ENCODE results near the gene TMPRSS3. TPM values are rescaled to one million over a fixed set of nuclear protein-coding genes. Genes with fewer than 3 reads are reported as not detected.

Gene TMPRSS3
- total RNA-seq, 1 donor from 2014 or later = 14.4 TPM

GRCh38 chr21:42413500-42413899, 17.6 kb upstream of the TMPRSS3 start:
- H3K4me3 Mint-ChIP-seq (ENCODE audit: low read depth) = no peak overlapping the region
- no peaks in the 10 kb centered on the region for H3K4me1 Mint-ChIP-seq (ENCODE audit: low read depth)
- H3K36me3 Mint-ChIP-seq (ENCODE audit: insufficient read depth) = no peaks in the 10 kb centered on the region
- TF ChIP-seq, protein P1, sequence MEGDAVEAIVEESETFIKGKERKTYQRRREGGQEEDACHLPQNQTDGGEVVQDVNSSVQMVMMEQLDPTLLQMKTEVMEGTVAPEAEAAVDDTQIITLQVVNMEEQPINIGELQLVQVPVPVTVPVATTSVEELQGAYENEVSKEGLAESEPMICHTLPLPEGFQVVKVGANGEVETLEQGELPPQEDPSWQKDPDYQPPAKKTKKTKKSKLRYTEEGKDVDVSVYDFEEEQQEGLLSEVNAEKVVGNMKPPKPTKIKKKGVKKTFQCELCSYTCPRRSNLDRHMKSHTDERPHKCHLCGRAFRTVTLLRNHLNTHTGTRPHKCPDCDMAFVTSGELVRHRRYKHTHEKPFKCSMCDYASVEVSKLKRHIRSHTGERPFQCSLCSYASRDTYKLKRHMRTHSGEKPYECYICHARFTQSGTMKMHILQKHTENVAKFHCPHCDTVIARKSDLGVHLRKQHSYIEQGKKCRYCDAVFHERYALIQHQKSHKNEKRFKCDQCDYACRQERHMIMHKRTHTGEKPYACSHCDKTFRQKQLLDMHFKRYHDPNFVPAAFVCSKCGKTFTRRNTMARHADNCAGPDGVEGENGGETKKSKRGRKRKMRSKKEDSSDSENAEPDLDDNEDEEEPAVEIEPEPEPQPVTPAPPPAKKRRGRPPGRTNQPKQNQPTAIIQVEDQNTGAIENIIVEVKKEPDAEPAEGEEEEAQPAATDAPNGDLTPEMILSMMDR (IDR thresholded peaks at IDR 0.05; ENCODE audit: unreplicated experiment) = no peak
- DNase-seq (ENCODE audit: low spot score, unreplicated experiment) = no peak
- no peak overlapping the region for H3K27ac Mint-ChIP-seq
- peaks cover 14% of the 10 kb centered on the region for H3K27me3 Mint-ChIP-seq
- H3K9me3 Mint-ChIP-seq (ENCODE audit: low read depth) = no peaks in the 10 kb centered on the region

GRCh38 chr21:42413093-42413492, 17.2 kb upstream of the TMPRSS3 start:
- TF ChIP-seq, protein P1 (IDR thresholded peaks at IDR 0.05; ENCODE audit: unreplicated experiment) = no peak
- no peaks in the 10 kb centered on the region for H3K9me3 Mint-ChIP-seq (ENCODE audit: low read depth)
- DNase-seq (ENCODE audit: low spot score, unreplicated experiment) = no peak
- H3K27me3 Mint-ChIP-seq = peaks cover 14% of the 10 kb centered on the region
- H3K4me3 Mint-ChIP-seq (ENCODE audit: low read depth) = no peak overlapping the region
- H3K27ac Mint-ChIP-seq = no peak overlapping the region
- H3K36me3 Mint-ChIP-seq (ENCODE audit: insufficient read depth) = no peaks in the 10 kb centered on the region
- no peaks in the 10 kb centered on the region for H3K4me1 Mint-ChIP-seq (ENCODE audit: low read depth)

GRCh38 chr21:42412636-42412933, 16.7 kb upstream of the TMPRSS3 start:
- TF ChIP-seq, protein P1 (IDR thresholded peaks at IDR 0.05; ENCODE audit: unreplicated experiment) = no peak
- Mint-ChIP-seq H3K9me3 (ENCODE audit: low read depth) (no peaks in the 10 kb centered on the region), H3K4me1 (ENCODE audit: low read depth) (no peaks in the 10 kb centered on the region), H3K36me3 (ENCODE audit: insufficient read depth) (no peaks in the 10 kb centered on the region), H3K4me3 (ENCODE audit: low read depth) (no peak overlapping the region), H3K27ac (no peak overlapping the region), H3K27me3 (peaks cover 14% of the 10 kb centered on the region)
- DNase-seq (ENCODE audit: low spot score, unreplicated experiment) = no peak

DNA sequence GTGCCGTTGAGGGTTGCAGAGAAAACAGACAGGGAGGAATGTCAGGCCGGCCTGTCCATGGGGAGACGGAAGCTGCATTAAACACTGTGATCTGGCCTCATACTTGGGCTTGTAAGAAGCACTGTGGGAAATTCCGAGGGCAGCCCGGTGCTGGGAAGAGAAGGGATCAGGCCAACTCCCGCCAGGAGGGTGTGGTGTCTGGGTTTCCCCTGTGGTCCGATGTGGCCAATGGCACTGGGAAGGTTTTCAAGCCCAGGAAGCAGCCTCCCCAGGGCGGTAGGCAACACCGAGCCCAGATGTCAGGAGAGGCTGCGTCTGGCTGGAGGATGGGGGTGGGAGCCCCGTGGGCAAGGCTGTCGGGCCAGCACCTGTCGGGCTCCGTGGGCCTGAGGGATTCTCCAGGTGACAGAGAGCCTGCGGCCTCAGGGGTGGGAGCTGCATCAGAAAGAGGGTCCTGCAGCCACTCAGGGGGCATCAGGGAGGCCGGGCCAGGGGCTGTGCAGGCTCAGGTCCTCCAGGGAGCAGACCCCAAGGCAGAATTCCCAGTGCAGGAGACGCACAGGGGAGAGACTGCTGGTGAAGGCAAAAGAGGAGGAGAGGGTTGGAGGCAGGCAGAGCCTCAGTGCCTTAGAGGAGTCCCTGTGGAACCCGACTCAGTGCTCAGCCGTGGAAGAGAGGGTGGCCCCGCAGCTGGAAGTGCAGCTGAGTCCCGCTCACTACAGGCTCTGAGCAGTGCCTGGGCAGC, 16.2 kb upstream of the TMPRSS3 start:
- Mint-ChIP-seq H3K9me3 (ENCODE audit: low read depth) (no peaks in the 10 kb centered on the region), H3K27me3 (peaks cover 11% of the 10 kb centered on the region), H3K27ac (no peak overlapping the region), H3K4me3 (ENCODE audit: low read depth) (no peak overlapping the region), H3K4me1 (ENCODE audit: low read depth) (no peaks in the 10 kb centered on the region), H3K36me3 (ENCODE audit: insufficient read depth) (no peaks in the 10 kb centered on the region)
- no peak for DNase-seq (ENCODE audit: low spot score, unreplicated experiment)
- TF ChIP-seq, protein P1 (IDR thresholded peaks at IDR 0.05; ENCODE audit: unreplicated experiment) = no peak

- H3K9me3 Mint-ChIP-seq (ENCODE audit: low read depth) = no peaks in the 10 kb centered on the region
- no peaks in the 10 kb centered on the region for H3K36me3 Mint-ChIP-seq (ENCODE audit: insufficient read depth)
- TF ChIP-seq, protein P1 (IDR thresholded peaks at IDR 0.05; ENCODE audit: unreplicated experiment) = peak; percentile 20
- no peak overlapping the region for H3K4me3 Mint-ChIP-seq (ENCODE audit: low read depth)
- H3K27ac Mint-ChIP-seq = no peak overlapping the region
- no peaks in the 10 kb centered on the region for H3K4me1 Mint-ChIP-seq (ENCODE audit: low read depth)
- no peak for DNase-seq (ENCODE audit: low spot score, unreplicated experiment)
- peaks cover 11% of the 10 kb centered on the region for H3K27me3 Mint-ChIP-seq
These were observed 15.5 kb upstream of the TMPRSS3 start for GRCh38 chr21:42411197-42411869.
